ENCODE data around the gene ZNF207. TPM values are rescaled to one million over a fixed set of nuclear protein-coding genes. Genes with fewer than 3 reads are reported as not detected.

The ZNF207 gene
- total RNA-seq, 2 experiments from 2014 or later = 249 to 278 TPM

- no peak overlapping the region for H3K4me3 Mint-ChIP-seq
- H3K27me3 Mint-ChIP-seq = peaks cover 2% of the 10 kb centered on the region
- no peak for DNase-seq
- peaks cover 10% of the 10 kb centered on the region for H3K36me3 Mint-ChIP-seq (ENCODE audit: low read depth)
- POLR2A ChIA-PET = no interaction called here
- H3K27ac Mint-ChIP-seq = no peak overlapping the region
- CTCF ChIA-PET = interaction anchor here (1.1 to 8.2 kb wide), 2 partner anchors 15 to 32 kb away, joined by 4 to 55 read pairs; partner anchors contain the start of gene PSMD11
- H3K4me1 Mint-ChIP-seq = no peaks in the 10 kb centered on the region
- H3K9me3 Mint-ChIP-seq = peaks cover 22% of the 10 kb centered on the region
Measured at GRCh38 chr17:32429598-32429997, 79.6 kb downstream of the ZNF207 start.

Small RNA genes within 50 kb of the gene (microRNA-seq; reads per million reads assigned to microRNA genes)
- not detected for gene MIR632 (ENCODE audit: borderline microRNAs expressed, borderline replicate concordance)

Other genes starting within 250 kb of the ZNF207 start
- gene RHOT1, start 207.7 kb upstream of the ZNF207 start, total RNA-seq = 10 to 100 TPM; 26.4 to 33.6 TPM
- gene RHBDL3, start 84.3 kb upstream of the ZNF207 start, total RNA-seq = under 1 TPM; 0.67 to 0.69 TPM
- gene C17orf75, start 8.0 kb upstream of the ZNF207 start, total RNA-seq = 10 to 100 TPM; 25.8 to 27.7 TPM
- gene PSMD11, start 94.4 kb downstream of the ZNF207 start, total RNA-seq = 10 to 100 TPM; 78.8 to 90.7 TPM
- gene CDK5R1, start 136.8 kb downstream of the ZNF207 start, total RNA-seq = 1 to 10 TPM; 4.1 to 4.6 TPM

Measured in activated CD4-positive, alpha-beta T cell treated with anti-CD3 and anti-CD28 coated beads, Interleukin-2, amount 10 ng/mL, durations not matched to agents 7 days and 5 days (primary cell).